ENCODE results near the gene ITPR3. TPM values are rescaled to one million over a fixed set of nuclear protein-coding genes. Genes with fewer than 3 reads are reported as not detected.

ITPR3 gene
- total and polyA plus RNA-seq, 4 donors = 36.7 to 89.5 (median 44.4) TPM

GRCh38 chr6:33576668-33577067 lies 44.5 kb upstream of the ITPR3 start:
- H3K27ac ChIP-seq (ENCODE audit: low read depth in 1 of 2, low read length in 1 of 2) = peak overlapping the region; percentile 27 to 74

DNA sequence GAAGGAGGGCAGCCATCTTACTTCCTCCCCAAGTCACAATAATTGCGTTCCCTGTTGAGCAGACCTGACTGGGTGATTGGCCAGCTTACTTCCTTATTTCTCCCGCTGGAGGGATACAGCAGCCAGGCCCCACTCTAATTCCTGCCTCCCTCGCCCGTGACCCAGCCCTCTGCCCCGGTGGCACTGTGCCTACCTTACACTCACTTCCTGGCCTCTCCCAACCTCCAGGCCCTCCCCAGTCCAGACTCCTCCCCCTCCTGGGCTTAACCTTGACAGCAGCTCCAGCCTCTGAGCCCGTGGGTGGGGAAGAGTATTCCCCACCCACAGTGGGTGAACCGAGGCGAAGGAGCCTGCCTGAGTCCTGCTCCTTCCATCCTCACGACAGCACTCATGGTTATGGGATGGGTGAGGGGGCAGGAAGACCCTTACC lies 44.0 kb upstream of the ITPR3 start:
- ATAC-seq (ENCODE audit: insufficient read depth, low FRiP score) = peak; percentile 58

More at GRCh38 chr6:33576668-33577067, 44.5 kb upstream of the ITPR3 start:
- H3K9me3 ChIP-seq (ENCODE audit: control insufficient read depth in 4 of 4, insufficient read depth in 3 of 4, low read length in 3 of 4) = no peaks in the 10 kb centered on the region
- TF ChIP-seq CTCF (IDR thresholded peaks at IDR 0.05; ENCODE audit: control extremely low read depth, extremely low read depth) = no peak
- no peaks in the 10 kb centered on the region for H3K27me3 ChIP-seq (ENCODE audit: control insufficient read depth in 3 of 3, insufficient read depth in 3 of 3, low read length in 2 of 3)
- H3K4me3 ChIP-seq = no peak overlapping the region
- H3K4me1 ChIP-seq (ENCODE audit: control insufficient read depth in 5 of 5, insufficient read depth in 5 of 5, low read length in 5 of 5) = peaks cover 0 to 13% (median 10%) of the 10 kb centered on the region in 5 donors
- DNase-seq (no peak), ATAC-seq (ENCODE audit: insufficient read depth, low FRiP score) (no peak)
- WGBS, 2 donors = 85% methylated on average over 11 of the region's 11 CpGs
- H3K9ac ChIP-seq (ENCODE audit: insufficient read depth in 1 of 2, low read length in 2 of 2) = no peak overlapping the region
- peaks cover 10 to 33% (median 12%) of the 10 kb centered on the region in 4 donors for H3K36me3 ChIP-seq (ENCODE audit: control insufficient read depth in 4 of 4, insufficient read depth in 4 of 4, low read length in 4 of 4)

GRCh38 chr6:33577718-33578117 lies 43.4 kb upstream of the ITPR3 start:
- DNase-seq (no peak), ATAC-seq (ENCODE audit: insufficient read depth, low FRiP score) (no peak)
- no peak overlapping the region for H3K9ac ChIP-seq (ENCODE audit: insufficient read depth in 1 of 2, low read length in 2 of 2)
- peak overlapping the region; percentile 12 to 74 for H3K27ac ChIP-seq (ENCODE audit: low read depth in 1 of 2, low read length in 1 of 2)
- H3K27me3 ChIP-seq (ENCODE audit: control insufficient read depth in 3 of 3, insufficient read depth in 3 of 3, low read length in 2 of 3) = no peaks in the 10 kb centered on the region
- H3K36me3 ChIP-seq (ENCODE audit: control insufficient read depth in 4 of 4, insufficient read depth in 4 of 4, low read length in 4 of 4) = peaks cover 10 to 33% (median 12%) of the 10 kb centered on the region in 4 donors
- 90 to 94% methylated on average over 6 of the region's 6 CpGs for WGBS, 2 donors
- no peak overlapping the region for H3K4me3 ChIP-seq
- peaks cover 0 to 13% (median 9%) of the 10 kb centered on the region in 5 donors for H3K4me1 ChIP-seq (ENCODE audit: control insufficient read depth in 5 of 5, insufficient read depth in 5 of 5, low read length in 5 of 5)
- TF ChIP-seq CTCF (IDR thresholded peaks at IDR 0.05; ENCODE audit: control extremely low read depth, extremely low read depth) = no peak
- H3K9me3 ChIP-seq (ENCODE audit: control insufficient read depth in 4 of 4, insufficient read depth in 3 of 4, low read length in 3 of 4) = no peaks in the 10 kb centered on the region

More for the DNA sequence above, 44.0 kb upstream of the ITPR3 start:
- no peaks in the 10 kb centered on the region for H3K27me3 ChIP-seq (ENCODE audit: control insufficient read depth in 3 of 3, insufficient read depth in 3 of 3, low read length in 2 of 3)
- no peak overlapping the region for H3K9ac ChIP-seq (ENCODE audit: insufficient read depth in 1 of 2, low read length in 2 of 2)
- H3K9me3 ChIP-seq (ENCODE audit: control insufficient read depth in 4 of 4, insufficient read depth in 3 of 4, low read length in 3 of 4) = no peaks in the 10 kb centered on the region
- TF ChIP-seq CTCF (IDR thresholded peaks at IDR 0.05; ENCODE audit: control extremely low read depth, extremely low read depth) = no peak
- H3K4me1 ChIP-seq (ENCODE audit: control insufficient read depth in 5 of 5, insufficient read depth in 5 of 5, low read length in 5 of 5) = peaks cover 0 to 13% (median 9%) of the 10 kb centered on the region in 5 donors
- H3K27ac ChIP-seq (ENCODE audit: low read depth in 1 of 2, low read length in 1 of 2) = peak overlapping the region; percentile 27 to 74
- DNase-seq = no peak
- WGBS, 2 donors = 37 to 43% methylated on average over 9 of the region's 9 CpGs
- H3K4me3 ChIP-seq = no peak overlapping the region
- H3K36me3 ChIP-seq (ENCODE audit: control insufficient read depth in 4 of 4, insufficient read depth in 4 of 4, low read length in 4 of 4) = peaks cover 10 to 33% (median 12%) of the 10 kb centered on the region in 4 donors

DNA sequence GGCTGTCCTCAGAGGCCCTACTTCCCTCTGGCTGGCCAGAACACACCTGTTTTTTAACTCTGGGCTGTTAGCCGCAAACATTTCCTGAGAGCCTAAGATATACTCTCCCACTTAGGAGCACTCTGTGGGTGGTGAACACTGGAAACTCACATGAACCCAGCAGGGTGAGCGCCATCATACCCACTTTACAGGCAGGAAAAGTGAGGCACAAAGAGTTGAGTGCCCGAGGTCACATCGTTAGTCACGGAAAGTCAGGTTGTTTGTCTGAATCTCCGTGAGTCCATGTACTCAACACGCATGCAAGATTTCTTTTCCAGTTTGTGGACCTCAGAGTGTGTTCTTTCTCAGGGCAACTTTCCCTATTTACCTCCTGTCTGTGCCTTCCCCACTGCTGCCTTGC lies 43.0 kb upstream of the ITPR3 start:
- no peak overlapping the region for H3K9ac ChIP-seq (ENCODE audit: insufficient read depth in 1 of 2, low read length in 2 of 2)
- DNase-seq (no peak), ATAC-seq (ENCODE audit: insufficient read depth, low FRiP score) (no peak)
- WGBS, 2 donors = 91% methylated on average over 7 of the region's 7 CpGs
- no peaks in the 10 kb centered on the region for H3K9me3 ChIP-seq (ENCODE audit: control insufficient read depth in 4 of 4, insufficient read depth in 3 of 4, low read length in 3 of 4)
- H3K4me1 ChIP-seq (ENCODE audit: control insufficient read depth in 5 of 5, insufficient read depth in 5 of 5, low read length in 5 of 5) = peaks cover 0 to 13% (median 9%) of the 10 kb centered on the region in 5 donors
- no peak overlapping the region for H3K4me3 ChIP-seq
- peak overlapping the region in 1 of 2 donors; percentile 72 for H3K27ac ChIP-seq (ENCODE audit: low read depth in 1 of 2, low read length in 1 of 2)
- H3K36me3 ChIP-seq (ENCODE audit: control insufficient read depth in 4 of 4, insufficient read depth in 4 of 4, low read length in 4 of 4) = peaks cover 10 to 33% (median 12%) of the 10 kb centered on the region in 4 donors
- no peaks in the 10 kb centered on the region for H3K27me3 ChIP-seq (ENCODE audit: control insufficient read depth in 3 of 3, insufficient read depth in 3 of 3, low read length in 2 of 3)
- TF ChIP-seq CTCF (IDR thresholded peaks at IDR 0.05; ENCODE audit: control extremely low read depth, extremely low read depth) = no peak
